OCI-LY7 (cell line): ENCODE data around the gene DEGS1. TPM values are rescaled to one million over a fixed set of nuclear protein-coding genes. Genes with fewer than 3 reads are reported as not detected.

Source experiments
- BruUV-seq: library from RNA; stranded (reverse); fragments of 400-500 nt; replicated peaks from 2 replicates; lab custom pipeline; 2021; lab: Mats Ljungman, UMichigan
- CTCF ChIA-PET: fragments of 300-600 bp; sonication (Branson Sonifier 250); formaldehyde crosslinking; loops from one replicate; lab custom pipeline; 2022; ENCODE audit warnings: antibody characterized with exemption; ENCODE audit not compliant: unreplicated experiment; lab: Charles Lee
- POLR2A ChIA-PET: fragments of 300-600 bp; sonication (Branson Sonifier 250); formaldehyde crosslinking; loops from one replicate; lab custom pipeline; 2022; ENCODE audit warnings: antibody characterized with exemption; lab: Charles Lee
- DNase-seq: peaks from one replicate; pipeline ENCODE4 v3.0.0-alpha.2; 2015; ENCODE audit warnings: low spot score
- H2AFZ ChIP-seq: fragments of 200-600 bp; sonication (generic), shearing (Covaris generic); 2 replicates; pipeline ENCODE4 v1.6.1; 2014; ENCODE audit warnings: mild to moderate bottlenecking, antibody characterized with exemption, low read length, moderate library complexity
- H3K27ac ChIP-seq: fragments of 200-600 bp; sonication (generic); 2 replicates; pipeline ENCODE4 v1.5.1; 2014; ENCODE audit warnings: mixed run types, low read depth, mild to moderate bottlenecking, moderate library complexity, low read length, inconsistent platforms; ENCODE audit not compliant: poor library complexity, severe bottlenecking
- H3K36me3 ChIP-seq: fragments of 200-600 bp; sonication (generic); 2 replicates; pipeline ENCODE4 v1.6.1; 2014; ENCODE audit warnings: mild to moderate bottlenecking, antibody characterized with exemption, low read length, moderate library complexity, mixed read lengths; ENCODE audit not compliant: insufficient read depth
- H3K4me1 ChIP-seq: fragments of 200-600 bp; sonication (generic); 2 replicates; pipeline ENCODE4 v1.5.1; 2014; ENCODE audit warnings: mild to moderate bottlenecking, low read length; ENCODE audit not compliant: insufficient read depth, poor library complexity, severe bottlenecking
- H3K4me2 ChIP-seq: fragments of 200-600 bp; sonication (generic); 2 replicates; pipeline ENCODE4 v1.6.1; 2014; ENCODE audit warnings: mild to moderate bottlenecking, low read length
- H3K4me3 ChIP-seq: fragments of 200-600 bp; sonication (generic); 2 replicates; pipeline ENCODE4 v1.5.1; 2014; ENCODE audit warnings: mild to moderate bottlenecking, low read depth, low read length; ENCODE audit not compliant: poor library complexity, severe bottlenecking
- H3K79me2 ChIP-seq: fragments of 200-600 bp; sonication (generic); 2 replicates; pipeline ENCODE4 v1.6.1; 2016; ENCODE audit warnings: low read depth, mild to moderate bottlenecking, low read length, moderate library complexity, mixed read lengths; ENCODE audit not compliant: insufficient read depth
- H3K9me2 ChIP-seq: fragments of 200-600 bp; sonication (generic); 2 replicates; pipeline ENCODE4 v1.6.1; 2016; ENCODE audit warnings: mild to moderate bottlenecking, low read length, mixed read lengths; ENCODE audit not compliant: insufficient read depth
- H3K9me3 ChIP-seq: fragments of 200-600 bp; sonication (generic); 2 replicates; pipeline ENCODE4 v1.6.1; 2014; ENCODE audit warnings: mild to moderate bottlenecking, mixed run types, low read length, mixed read lengths
- H4K20me1 ChIP-seq: fragments of 200-600 bp; sonication (generic); 2 replicates; pipeline ENCODE4 v1.6.1; 2014; ENCODE audit warnings: mild to moderate bottlenecking, antibody characterized with exemption, low read length, moderate library complexity, mixed read lengths; ENCODE audit not compliant: insufficient read depth
- CTCF ChIP-seq: fragments of 200-600 bp; sonication (generic); conservative IDR thresholded peaks from 2 replicates; pipeline ENCODE4 v1.5.1; 2014; ENCODE audit warnings: mild to moderate bottlenecking, antibody characterized with exemption, low read length, moderate library complexity, mixed read lengths
- EZH2phosphoT487 ChIP-seq: fragments of 200-600 bp; sonication (generic); IDR thresholded peaks from 2 replicates; pipeline ENCODE4 v1.6.1; 2018; ENCODE audit warnings: low read depth, borderline replicate concordance, mild to moderate bottlenecking, mixed run types, antibody characterized with exemption, low read length, moderate library complexity, mixed read lengths
- intact Hi-C: fragments of 100-400 bp; cut with micrococcal nuclease; formaldehyde crosslinking; loops from one replicate; pipeline ENCODE4 v1.10.0; 2022; ENCODE audit not compliant: unreplicated experiment
- total RNA-seq, 2 experiments: library from RNA; depleted of rRNA in 1 of 2; stranded (reverse); fragments of >200 nt in 1 of 2; shearing (Covaris generic) in 1 of 2; gene quantifications; 2 replicates each; pipeline ENCODE4 v1.2.3, GENCODE V29; 2014 to 2022

DEGS1 gene
- total RNA-seq, 2 experiments from 2014 or later = 34.8 to 53.2 TPM

GRCh38 chr1:224199679-224200078, 16.6 kb downstream of the DEGS1 start:
- Histone ChIP-seq H3K4me1 (peaks cover 20% of the 10 kb centered on the region), H2AFZ (no peak overlapping the region)
- no TSS peak for BruUV-seq

DNA sequence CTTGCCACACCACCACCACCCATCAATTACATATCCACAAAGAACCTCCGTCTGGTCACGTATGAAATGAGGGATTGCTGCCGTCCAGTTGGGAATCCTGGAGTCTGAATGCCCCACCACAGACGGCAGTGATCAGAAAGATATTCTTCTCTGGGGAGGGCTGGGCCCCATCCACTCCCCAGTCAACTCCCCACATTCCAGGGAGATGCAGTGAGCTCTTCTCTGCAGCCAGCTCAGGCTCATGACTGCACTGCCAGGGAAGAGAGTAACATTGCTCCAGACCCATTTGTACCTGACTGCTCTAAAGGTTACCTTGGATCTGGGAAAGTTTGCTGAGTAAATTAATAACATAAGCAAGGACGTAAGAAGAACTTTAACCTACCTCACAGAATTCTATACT, 18.3 kb downstream of the DEGS1 start:
- Histone ChIP-seq H3K4me2 (no peak overlapping the region), H3K9me2 (no peaks in the 10 kb centered on the region), H3K79me2 (no peaks in the 10 kb centered on the region), H3K9me3 (no peaks in the 10 kb centered on the region), H3K36me3 (no peaks in the 10 kb centered on the region), H3K4me3 (no peak overlapping the region), H3K4me1 (peaks cover 29% of the 10 kb centered on the region), H2AFZ (no peak overlapping the region), H3K27ac (no peak overlapping the region), H4K20me1 (no peaks in the 10 kb centered on the region)
- intact Hi-C loops = no loop called here
- no TSS peak for BruUV-seq
- no peak for TF ChIP-seq EZH2phosphoT487
- no peak for TF ChIP-seq CTCF
- ChIA-PET CTCF (interaction anchor here (0.7 kb wide), 1 partner anchor 23 kb away, joined by 4 read pairs; no protein-coding TSS in a partner anchor), POLR2A (interaction anchor here (1.3 kb wide), 1 partner anchor 8 kb away, joined by 3 read pairs; no protein-coding TSS in a partner anchor)
- DNase-seq = no peak

More at GRCh38 chr1:224199679-224200078, 16.6 kb downstream of the DEGS1 start:
- H3K4me3 ChIP-seq = no peak overlapping the region
- peaks cover 5% of the 10 kb centered on the region for H3K36me3 ChIP-seq
- no peak for TF ChIP-seq EZH2phosphoT487
- no peak for TF ChIP-seq CTCF
- no peak overlapping the region for H3K27ac ChIP-seq
- CTCF ChIA-PET = no interaction called here
- intact Hi-C loops = no loop called here
- H3K4me2 ChIP-seq = no peak overlapping the region
- no peaks in the 10 kb centered on the region for H3K79me2 ChIP-seq
- POLR2A ChIA-PET = interaction anchor here (1.5 kb wide), 1 partner anchor 15 kb away, joined by 3 read pairs; no protein-coding TSS in a partner anchor
- no peak for DNase-seq
- H4K20me1 ChIP-seq = no peaks in the 10 kb centered on the region
- H3K9me2 ChIP-seq = no peaks in the 10 kb centered on the region
- no peaks in the 10 kb centered on the region for H3K9me3 ChIP-seq

GRCh38 chr1:224201853-224202252, 18.8 kb downstream of the DEGS1 start:
- intact Hi-C loops = no loop called here
- Histone ChIP-seq H3K79me2 (no peaks in the 10 kb centered on the region), H3K4me2 (no peak overlapping the region), H3K9me3 (no peaks in the 10 kb centered on the region), H4K20me1 (no peaks in the 10 kb centered on the region), H3K4me1 (peaks cover 29% of the 10 kb centered on the region), H3K27ac (no peak overlapping the region), H3K9me2 (no peaks in the 10 kb centered on the region), H2AFZ (no peak overlapping the region), H3K36me3 (no peaks in the 10 kb centered on the region), H3K4me3 (no peak overlapping the region)
- ChIA-PET CTCF (interaction anchor here (0.7 kb wide), 1 partner anchor 23 kb away, joined by 4 read pairs; no protein-coding TSS in a partner anchor), POLR2A (interaction anchor here (1.3 kb wide), 1 partner anchor 8 kb away, joined by 3 read pairs; no protein-coding TSS in a partner anchor)
- no TSS peak for BruUV-seq
- no peak for DNase-seq
- no peak for TF ChIP-seq EZH2phosphoT487
- no peak for TF ChIP-seq CTCF
